ENCODE data around the gene HDAC7. TPM values are rescaled to one million over a fixed set of nuclear protein-coding genes. Genes with fewer than 3 reads are reported as not detected.
A peak's percentile ranks its signal among the peaks of the same experiment; 100 is the strongest.

The HDAC7 gene
- total and polyA plus RNA-seq, 2 experiments from 2014 or later = 41.3 to 60.1 TPM

- DNase-seq (ENCODE audit: low spot score) (no peak), ATAC-seq (no peak)
- no peaks in the 10 kb centered on the region for H3K9me2 ChIP-seq (ENCODE audit: insufficient read depth)
- H3F3A ChIP-seq (replicated peaks; ENCODE audit: low read depth) = peaks cover 15% of the 10 kb centered on the region
- no peaks in the 10 kb centered on the region for H3K36me3 ChIP-seq (ENCODE audit: insufficient read depth)
- Mint-ChIP-seq H3K9me3 (no peaks in the 10 kb centered on the region), H3K36me3 (ENCODE audit: low read depth) (no peaks in the 10 kb centered on the region), H3K4me3 (no peak overlapping the region), H3K27me3 (ENCODE audit: insufficient read depth, low read depth, poor library complexity) (peaks cover 31% of the 10 kb centered on the region), H3K4me1 (peaks cover 52% of the 10 kb centered on the region), H3K27ac (peak overlapping the region; percentile 62; the same call in 1 of the 2 replicates)
- no peak overlapping the region for H2AFZ ChIP-seq
- TF ChIP-seq JUNB (IDR thresholded peaks at IDR 0.05; ENCODE audit: unreplicated experiment) (no peak), POLR2AphosphoS5 (IDR thresholded peaks at IDR 0.05; ENCODE audit: low read depth) (no peak), ZNF331 (CRISPR knock-in tag; IDR thresholded peaks at IDR 0.05; ENCODE audit: low read depth) (no peak), STAT1 (IDR thresholded peaks at IDR 0.05; ENCODE audit: unreplicated experiment) (no peak), ZNF114 (CRISPR knock-in tag; IDR thresholded peaks at IDR 0.05) (no peak), CTCF (conservative IDR thresholded peaks at IDR 0.05; ENCODE audit: low read depth in 2 of 2) (no peak), ZNF462 (CRISPR knock-in tag; IDR thresholded peaks at IDR 0.05) (no peak), CREB1 (CRISPR knock-in tag; IDR thresholded peaks at IDR 0.05; ENCODE audit: low read depth) (no peak), NANOG (IDR thresholded peaks at IDR 0.05; ENCODE audit: borderline replicate concordance) (no peak), EZH2phosphoT487 (IDR thresholded peaks at IDR 0.05; ENCODE audit: unreplicated experiment) (no peak), EZH2 (IDR thresholded peaks at IDR 0.05; ENCODE audit: low read depth, unreplicated experiment) (no peak)
- TF ChIP-seq, protein P1, sequence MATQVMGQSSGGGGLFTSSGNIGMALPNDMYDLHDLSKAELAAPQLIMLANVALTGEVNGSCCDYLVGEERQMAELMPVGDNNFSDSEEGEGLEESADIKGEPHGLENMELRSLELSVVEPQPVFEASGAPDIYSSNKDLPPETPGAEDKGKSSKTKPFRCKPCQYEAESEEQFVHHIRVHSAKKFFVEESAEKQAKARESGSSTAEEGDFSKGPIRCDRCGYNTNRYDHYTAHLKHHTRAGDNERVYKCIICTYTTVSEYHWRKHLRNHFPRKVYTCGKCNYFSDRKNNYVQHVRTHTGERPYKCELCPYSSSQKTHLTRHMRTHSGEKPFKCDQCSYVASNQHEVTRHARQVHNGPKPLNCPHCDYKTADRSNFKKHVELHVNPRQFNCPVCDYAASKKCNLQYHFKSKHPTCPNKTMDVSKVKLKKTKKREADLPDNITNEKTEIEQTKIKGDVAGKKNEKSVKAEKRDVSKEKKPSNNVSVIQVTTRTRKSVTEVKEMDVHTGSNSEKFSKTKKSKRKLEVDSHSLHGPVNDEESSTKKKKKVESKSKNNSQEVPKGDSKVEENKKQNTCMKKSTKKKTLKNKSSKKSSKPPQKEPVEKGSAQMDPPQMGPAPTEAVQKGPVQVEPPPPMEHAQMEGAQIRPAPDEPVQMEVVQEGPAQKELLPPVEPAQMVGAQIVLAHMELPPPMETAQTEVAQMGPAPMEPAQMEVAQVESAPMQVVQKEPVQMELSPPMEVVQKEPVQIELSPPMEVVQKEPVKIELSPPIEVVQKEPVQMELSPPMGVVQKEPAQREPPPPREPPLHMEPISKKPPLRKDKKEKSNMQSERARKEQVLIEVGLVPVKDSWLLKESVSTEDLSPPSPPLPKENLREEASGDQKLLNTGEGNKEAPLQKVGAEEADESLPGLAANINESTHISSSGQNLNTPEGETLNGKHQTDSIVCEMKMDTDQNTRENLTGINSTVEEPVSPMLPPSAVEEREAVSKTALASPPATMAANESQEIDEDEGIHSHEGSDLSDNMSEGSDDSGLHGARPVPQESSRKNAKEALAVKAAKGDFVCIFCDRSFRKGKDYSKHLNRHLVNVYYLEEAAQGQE (IDR thresholded peaks at IDR 0.05; ENCODE audit: unreplicated experiment) = no peak
- TF ChIP-seq, protein P2, sequence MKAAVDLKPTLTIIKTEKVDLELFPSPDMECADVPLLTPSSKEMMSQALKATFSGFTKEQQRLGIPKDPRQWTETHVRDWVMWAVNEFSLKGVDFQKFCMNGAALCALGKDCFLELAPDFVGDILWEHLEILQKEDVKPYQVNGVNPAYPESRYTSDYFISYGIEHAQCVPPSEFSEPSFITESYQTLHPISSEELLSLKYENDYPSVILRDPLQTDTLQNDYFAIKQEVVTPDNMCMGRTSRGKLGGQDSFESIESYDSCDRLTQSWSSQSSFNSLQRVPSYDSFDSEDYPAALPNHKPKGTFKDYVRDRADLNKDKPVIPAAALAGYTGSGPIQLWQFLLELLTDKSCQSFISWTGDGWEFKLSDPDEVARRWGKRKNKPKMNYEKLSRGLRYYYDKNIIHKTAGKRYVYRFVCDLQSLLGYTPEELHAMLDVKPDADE (IDR thresholded peaks at IDR 0.05) = no peak
- peaks cover 2% of the 10 kb centered on the region for H4K20me1 ChIP-seq (replicated peaks; ENCODE audit: insufficient read depth)
- H3K4me2 ChIP-seq = no peak overlapping the region
- peaks cover 17% of the 10 kb centered on the region for H3K27me3 ChIP-seq (ENCODE audit: insufficient read depth)
- H3K27ac ChIP-seq (ENCODE audit: low read depth) = no peak overlapping the region
- H3K79me2 ChIP-seq (replicated peaks; ENCODE audit: insufficient read depth) = no peaks in the 10 kb centered on the region
- peaks cover 37% of the 10 kb centered on the region for H3K4me1 ChIP-seq (ENCODE audit: insufficient read depth)
- no peak overlapping the region for H3K4me3 ChIP-seq
These were observed 43.1 kb downstream of the HDAC7 start for GRCh38 chr12:47776471-47777143.

Data from GM23338 (cell line).